HG02763 (cell line): Measurements from ENCODE around the gene ZFHX2.

Experiments used
- ATAC-seq: cut with Tn5 transposase; IDR thresholded peaks from one replicate; pipeline ENCODE4 v1.9.1; 2021; ENCODE audit warnings: mild to moderate bottlenecking, moderate library complexity; ENCODE audit not compliant: unreplicated experiment

Gene ZFHX2

GRCh38 chr14:23561873-23562821 lies 10.6 kb upstream of the ZFHX2 start:
- no peak for ATAC-seq

GRCh38 chr14:23561259-23561658 lies 9.7 kb upstream of the ZFHX2 start:
- ATAC-seq: no peak

- no peak for ATAC-seq
Measured at GRCh38 chr14:23559926-23560520, 8.5 kb upstream of the ZFHX2 start.

- no peak for ATAC-seq
Measured at GRCh38 chr14:23559010-23559925, 7.7 kb upstream of the ZFHX2 start.

- no peak for ATAC-seq
Measured at GRCh38 chr14:23558346-23559009, 6.9 kb upstream of the ZFHX2 start.

DNA sequence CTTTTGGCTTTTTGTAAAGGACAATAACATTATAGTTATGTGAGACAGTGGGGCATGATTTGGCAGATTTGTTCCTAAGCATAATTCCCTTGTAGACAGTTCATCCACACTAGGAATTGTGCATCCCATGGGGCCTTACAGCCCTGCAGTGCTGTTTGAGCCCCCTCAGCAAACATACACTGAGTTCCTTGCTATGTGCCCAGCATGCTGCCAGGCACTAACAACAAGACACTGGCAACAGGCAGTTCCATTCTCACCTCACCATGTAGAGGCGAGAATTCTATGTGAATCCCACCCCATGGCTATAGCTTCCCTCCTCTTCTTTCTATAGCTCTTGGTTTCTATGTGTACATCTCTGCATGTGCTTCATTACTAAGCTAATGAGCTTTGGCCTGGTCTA lies 6.4 kb upstream of the ZFHX2 start:
- ATAC-seq: no peak

GRCh38 chr14:23557521-23557920 lies 6.0 kb upstream of the ZFHX2 start:
- ATAC-seq: no peak

DNA sequence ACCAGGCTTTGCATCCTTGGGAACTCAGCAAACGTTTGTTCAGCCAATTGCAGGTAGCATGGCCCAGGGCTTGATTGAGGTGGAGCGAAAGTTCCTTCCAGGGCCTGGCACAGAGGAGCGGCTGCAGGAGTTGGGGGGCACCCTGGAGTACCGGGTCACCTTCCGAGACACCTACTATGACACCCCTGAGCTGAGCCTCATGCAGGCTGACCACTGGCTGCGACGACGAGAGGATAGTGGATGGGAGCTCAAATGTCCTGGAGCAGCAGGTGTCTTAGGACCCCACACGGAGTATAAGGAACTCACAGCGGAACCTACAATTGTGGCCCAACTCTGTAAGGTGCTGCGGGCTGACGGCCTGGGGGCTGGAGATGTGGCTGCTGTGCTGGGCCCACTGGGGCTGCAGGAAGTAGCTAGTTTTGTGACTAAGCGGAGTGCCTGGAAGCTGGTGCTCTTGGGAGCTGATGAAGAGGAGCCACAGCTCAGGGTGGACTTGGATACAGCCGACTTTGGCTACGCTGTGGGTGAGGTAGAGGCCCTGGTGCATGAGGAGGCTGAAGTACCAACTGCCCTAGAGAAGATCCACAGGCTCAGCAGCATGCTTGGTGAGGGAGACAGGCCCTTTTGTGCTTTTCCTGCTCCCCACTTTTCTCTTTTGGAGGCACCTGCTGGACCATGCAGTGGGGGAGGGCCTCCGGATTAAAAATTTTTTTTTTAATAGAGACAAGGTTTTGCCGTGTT lies 5.3 kb upstream of the ZFHX2 start:
- no peak for ATAC-seq

GRCh38 chr14:23555882-23556699 lies 4.5 kb upstream of the ZFHX2 start, which contains the start of gene THTPA:
TSS of gene THTPA (plus strand) at chr14:23556271. CDS start at chr14:23556758, 487 bp downstream.
- ATAC-seq: peak; percentile 85

GRCh38 chr14:23555533-23555881 lies 3.9 kb upstream of the ZFHX2 start:
- no peak for ATAC-seq

DNA sequence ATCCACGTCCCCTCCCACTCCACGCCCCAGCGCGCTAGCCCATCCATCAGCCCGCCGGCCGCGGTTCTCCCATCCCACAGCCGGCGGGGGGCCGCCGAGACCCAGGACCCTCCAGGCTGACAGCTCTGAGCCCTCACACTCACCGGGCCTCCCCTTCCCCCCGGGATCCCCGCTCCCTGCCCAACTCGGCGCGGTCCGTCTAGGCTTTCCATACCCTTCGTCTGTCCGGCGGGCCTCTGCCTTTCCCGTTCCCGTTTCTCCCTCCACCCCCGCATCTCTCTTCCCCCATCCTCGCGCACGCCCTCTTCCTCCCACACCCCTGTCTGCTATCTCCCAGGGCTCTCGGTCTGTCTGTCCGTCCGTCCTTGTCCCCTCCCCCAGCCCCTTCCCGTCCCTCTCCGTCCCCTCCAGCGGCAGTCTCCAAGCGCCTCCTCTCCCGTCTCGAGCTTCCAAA lies 726 bp downstream of the ZFHX2 start:
- ATAC-seq: no peak

DNA sequence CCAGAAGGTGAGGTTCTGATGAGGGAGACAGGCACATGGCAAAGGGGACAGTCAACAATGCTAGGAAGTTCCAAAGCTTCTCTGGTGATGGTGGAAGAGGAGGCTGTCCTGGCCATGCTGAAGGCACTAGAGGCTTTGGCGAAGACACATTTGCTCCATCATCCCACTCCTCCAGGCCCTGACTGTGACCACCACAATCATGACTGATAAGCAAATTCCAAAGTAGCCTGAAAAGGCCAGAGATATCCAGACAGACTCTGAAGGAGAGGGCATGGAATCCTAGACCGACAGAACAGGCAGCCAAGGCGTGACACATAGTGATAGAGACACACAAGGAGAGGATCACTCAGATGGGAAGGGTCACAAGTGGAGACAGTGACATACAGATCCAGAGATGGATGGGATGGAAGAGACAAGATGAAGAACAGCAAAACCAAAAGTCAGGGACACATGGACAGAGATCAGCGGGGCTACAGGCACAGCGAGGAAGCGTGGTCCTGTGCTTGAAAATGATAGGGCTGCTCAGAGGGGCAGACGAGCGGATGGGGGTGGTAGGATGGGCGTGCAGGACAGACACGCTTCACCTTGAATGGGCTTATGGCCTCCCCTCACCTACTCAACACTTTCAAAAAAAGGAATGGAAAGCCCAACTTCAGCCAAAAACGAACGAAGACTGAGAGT lies 1.3 kb downstream of the ZFHX2 start:
- ATAC-seq: no peak

GRCh38 chr14:23548351-23549318 lies 2.9 kb downstream of the ZFHX2 start:
- ATAC-seq: no peak

- no peak for ATAC-seq
Measured at GRCh38 chr14:23547924-23548323, 3.6 kb downstream of the ZFHX2 start.

DNA sequence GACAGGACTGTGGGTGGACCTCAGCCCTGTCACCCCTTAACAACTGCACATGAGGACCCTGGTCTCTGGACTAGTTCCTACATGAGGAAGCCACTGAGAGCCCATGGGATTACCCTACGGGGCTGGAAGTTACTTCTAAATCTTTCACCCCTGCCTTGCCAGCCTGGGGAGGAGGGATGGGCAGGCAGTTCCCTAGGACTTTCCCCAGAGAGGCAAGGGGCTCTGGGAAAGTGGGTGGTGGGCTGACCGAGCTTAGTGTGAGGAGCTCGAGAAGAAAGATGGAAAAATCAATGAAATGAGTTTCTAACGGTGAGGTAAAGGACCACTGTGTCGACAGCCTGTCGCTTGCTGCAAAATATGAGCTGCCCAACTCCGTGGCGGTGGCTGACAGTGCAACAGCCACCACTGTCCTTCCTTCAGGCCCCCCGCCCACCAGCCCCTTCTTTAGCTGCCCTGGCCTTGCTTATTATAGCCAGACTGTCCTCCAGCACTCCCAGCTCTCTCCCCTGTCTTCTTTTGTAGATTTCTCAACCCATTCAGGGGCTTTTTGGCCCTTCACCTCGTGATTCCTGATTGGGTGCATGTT lies 5.0 kb downstream of the ZFHX2 start:
- no peak for ATAC-seq

GRCh38 chr14:23545740-23546365 lies 5.7 kb downstream of the ZFHX2 start:
- no peak for ATAC-seq
